ENCODE results near the gene HDAC3. TPM values are rescaled to one million over a fixed set of nuclear protein-coding genes. Genes with fewer than 3 reads are reported as not detected.

HDAC3 gene
- polyA plus RNA-seq, 1 experiment = 97.8 TPM

DNA sequence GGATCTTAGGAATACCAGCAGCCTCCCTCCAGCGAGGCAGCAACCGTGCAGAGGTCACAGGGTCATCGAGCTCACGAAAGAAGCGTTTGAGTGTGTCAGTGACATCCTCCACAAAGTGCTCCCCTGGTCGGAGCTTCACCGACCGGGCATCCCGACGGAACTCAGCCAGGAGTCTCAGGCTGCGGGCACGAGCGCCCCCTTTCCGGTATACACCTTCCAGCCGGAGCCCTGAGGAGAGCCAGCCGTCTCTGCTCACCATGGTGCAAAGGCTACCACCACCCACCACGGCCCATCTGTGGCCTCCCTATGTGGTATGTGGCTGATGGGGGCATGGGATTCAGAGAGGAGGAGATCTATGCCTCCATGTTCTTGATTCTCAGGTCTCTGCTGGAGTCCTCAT lies 25.4 kb upstream of the HDAC3 start:
- no peak for DNase-seq (ENCODE audit: low read depth)
- CTCF ChIA-PET = interaction anchor here (0.8 to 1.7 kb wide), 4 partner anchors 9 to 70 kb away, joined by 3 to 7 read pairs (median 3); partner anchors contain the start of gene DIAPH1
- H3K27me3 ChIP-seq (ENCODE audit: control insufficient read depth, insufficient read depth, low read length) = no peaks in the 10 kb centered on the region
- no peak overlapping the region for H3K4me3 ChIP-seq (ENCODE audit: low read depth, low read length)
- TF ChIP-seq, protein P1, sequence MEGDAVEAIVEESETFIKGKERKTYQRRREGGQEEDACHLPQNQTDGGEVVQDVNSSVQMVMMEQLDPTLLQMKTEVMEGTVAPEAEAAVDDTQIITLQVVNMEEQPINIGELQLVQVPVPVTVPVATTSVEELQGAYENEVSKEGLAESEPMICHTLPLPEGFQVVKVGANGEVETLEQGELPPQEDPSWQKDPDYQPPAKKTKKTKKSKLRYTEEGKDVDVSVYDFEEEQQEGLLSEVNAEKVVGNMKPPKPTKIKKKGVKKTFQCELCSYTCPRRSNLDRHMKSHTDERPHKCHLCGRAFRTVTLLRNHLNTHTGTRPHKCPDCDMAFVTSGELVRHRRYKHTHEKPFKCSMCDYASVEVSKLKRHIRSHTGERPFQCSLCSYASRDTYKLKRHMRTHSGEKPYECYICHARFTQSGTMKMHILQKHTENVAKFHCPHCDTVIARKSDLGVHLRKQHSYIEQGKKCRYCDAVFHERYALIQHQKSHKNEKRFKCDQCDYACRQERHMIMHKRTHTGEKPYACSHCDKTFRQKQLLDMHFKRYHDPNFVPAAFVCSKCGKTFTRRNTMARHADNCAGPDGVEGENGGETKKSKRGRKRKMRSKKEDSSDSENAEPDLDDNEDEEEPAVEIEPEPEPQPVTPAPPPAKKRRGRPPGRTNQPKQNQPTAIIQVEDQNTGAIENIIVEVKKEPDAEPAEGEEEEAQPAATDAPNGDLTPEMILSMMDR (IDR thresholded peaks at IDR 0.05; ENCODE audit: insufficient read depth, low read depth, low read length) = no peak
- H3K36me3 ChIP-seq (ENCODE audit: control insufficient read depth, insufficient read depth, low read length) = peaks cover 7% of the 10 kb centered on the region
- POLR2A ChIA-PET = no interaction called here

DNA sequence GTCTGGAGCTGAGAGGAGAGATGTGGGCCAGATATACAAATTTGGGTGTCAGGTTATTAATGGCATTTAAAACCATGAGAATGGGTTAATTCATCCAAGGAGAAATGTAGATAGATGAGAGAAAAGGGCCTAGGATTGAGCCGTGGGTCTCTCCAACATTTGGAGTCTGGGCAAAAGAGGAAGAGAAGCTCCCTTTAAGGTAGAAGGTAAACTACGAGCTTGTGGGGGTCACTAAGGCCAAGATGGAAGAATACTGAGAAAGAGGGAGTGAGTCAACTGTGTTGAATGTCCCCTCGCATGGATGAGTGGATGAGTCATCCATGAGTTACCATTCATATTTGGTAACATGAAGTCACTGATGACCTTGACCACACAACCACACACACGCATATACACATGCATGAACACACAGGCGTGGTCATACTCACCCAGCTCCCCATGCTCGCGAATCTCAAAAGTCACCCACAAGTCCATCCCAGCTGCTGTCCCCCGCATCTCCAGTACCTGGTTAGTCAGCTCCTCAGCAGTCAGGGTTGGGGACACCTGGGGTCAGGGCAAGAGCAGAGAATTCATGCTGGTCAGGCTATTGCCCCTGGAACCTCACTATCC lies 21.4 kb upstream of the HDAC3 start:
- peak; percentile 65 for DNase-seq (ENCODE audit: low read depth)
- no peaks in the 10 kb centered on the region for H3K27me3 ChIP-seq (ENCODE audit: control insufficient read depth, insufficient read depth, low read length)
- H3K4me3 ChIP-seq (ENCODE audit: low read depth, low read length) = no peak overlapping the region
- ChIA-PET POLR2A (no interaction called here), CTCF (interaction anchor here (0.6 to 3.1 kb wide), 6 partner anchors 12 to 303 kb away, joined by 3 to 19 read pairs (median 3); no protein-coding TSS in a partner anchor)
- TF ChIP-seq, protein P1 (IDR thresholded peaks at IDR 0.05; ENCODE audit: insufficient read depth, low read depth, low read length) = no peak
- H3K36me3 ChIP-seq (ENCODE audit: control insufficient read depth, insufficient read depth, low read length) = peaks cover 14% of the 10 kb centered on the region

GRCh38 chr5:141657404-141657803 lies 20.8 kb upstream of the HDAC3 start:
- CTCF ChIA-PET = interaction anchor here (1.2 to 3.1 kb wide), 4 partner anchors 9 to 222 kb away, joined by 3 to 19 read pairs (median 3); no protein-coding TSS in a partner anchor
- no peak for DNase-seq (ENCODE audit: low read depth)

DNA sequence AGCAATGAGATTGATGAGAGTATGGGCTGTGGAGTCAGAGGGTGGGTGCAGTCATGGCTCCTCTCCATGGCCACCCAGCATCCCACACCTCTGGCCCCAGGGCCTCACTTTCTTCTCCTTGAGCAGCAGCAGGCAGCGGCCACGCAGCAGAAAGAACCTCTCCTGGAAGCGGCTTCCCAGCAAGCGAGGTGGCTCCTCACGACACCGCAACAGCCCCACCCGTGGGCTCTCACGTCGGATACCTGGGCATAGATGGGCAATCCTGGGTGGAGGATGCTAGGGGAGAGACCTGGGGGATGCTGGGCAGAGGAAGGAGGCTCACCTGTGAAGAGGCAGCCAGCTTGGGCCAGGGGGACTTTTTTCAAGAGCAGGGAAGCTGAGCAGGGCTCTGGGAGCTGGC lies 19.7 kb upstream of the HDAC3 start:
- CTCF ChIA-PET = interaction anchor here (1.3 kb wide), 1 partner anchor 10 kb away, joined by 3 read pairs; no protein-coding TSS in a partner anchor
- H3K36me3 ChIP-seq (ENCODE audit: control insufficient read depth, insufficient read depth, low read length) = peaks cover 14% of the 10 kb centered on the region
- no peak for DNase-seq (ENCODE audit: low read depth)
- H3K27me3 ChIP-seq (ENCODE audit: control insufficient read depth, insufficient read depth, low read length) = no peaks in the 10 kb centered on the region
- TF ChIP-seq, protein P1 (IDR thresholded peaks at IDR 0.05; ENCODE audit: insufficient read depth, low read depth, low read length) = no peak
- POLR2A ChIA-PET = no interaction called here
- no peak overlapping the region for H3K4me3 ChIP-seq (ENCODE audit: low read depth, low read length)

More at GRCh38 chr5:141657404-141657803, 20.8 kb upstream of the HDAC3 start:
- POLR2A ChIA-PET = no interaction called here
- Histone ChIP-seq H3K27me3 (ENCODE audit: control insufficient read depth, insufficient read depth, low read length) (no peaks in the 10 kb centered on the region), H3K4me3 (ENCODE audit: low read depth, low read length) (no peak overlapping the region), H3K36me3 (ENCODE audit: control insufficient read depth, insufficient read depth, low read length) (peaks cover 14% of the 10 kb centered on the region)
- TF ChIP-seq, protein P1 (IDR thresholded peaks at IDR 0.05; ENCODE audit: insufficient read depth, low read depth, low read length) = no peak

GRCh38 chr5:141655020-141655419 lies 18.4 kb upstream of the HDAC3 start:
- DNase-seq (ENCODE audit: low read depth) = no peak
- TF ChIP-seq, protein P1 (IDR thresholded peaks at IDR 0.05; ENCODE audit: insufficient read depth, low read depth, low read length) = no peak
- CTCF ChIA-PET = interaction anchor here (1.1 kb wide), 1 partner anchor 15 kb away, joined by 5 read pairs; no protein-coding TSS in a partner anchor
- POLR2A ChIA-PET = no interaction called here
- Histone ChIP-seq H3K4me3 (ENCODE audit: low read depth, low read length) (no peak overlapping the region), H3K27me3 (ENCODE audit: control insufficient read depth, insufficient read depth, low read length) (no peaks in the 10 kb centered on the region), H3K36me3 (ENCODE audit: control insufficient read depth, insufficient read depth, low read length) (peaks cover 14% of the 10 kb centered on the region)

All from BJ (cell line).